Karpas-422 (cell line): ENCODE data around the gene ELK4. TPM values are rescaled to one million over a fixed set of nuclear protein-coding genes. Genes with fewer than 3 reads are reported as not detected.

Source experiments
- small RNA-seq: library from RNA; depleted of rRNA; stranded (forward); fragments of <200 nt; gene quantifications from one replicate; pipeline ENCODE3, GENCODE V24; 2014
- total RNA-seq: library from RNA; depleted of rRNA; stranded (reverse); fragments of >200 nt; shearing (Covaris generic); gene quantifications from 2 replicates; pipeline ENCODE4 v1.2.3, GENCODE V29; 2014; ENCODE audit warnings: low replicate concordance; rRNA removed

Gene ELK4
- total RNA-seq, 1 experiment from 2014 or later, result 57.3 TPM

Small RNA genes lying within 50 kb of the gene (small RNA-seq; reads per million reads assigned to genes)
- gene RNU2-19P (0.24 reads per million), gene RNU6-418P (not detected)

Other genes with a start within 250 kb of the ELK4 start
- not detected in 2 replicates for gene LEMD1, start 210.0 kb downstream of the ELK4 start, total RNA-seq
- gene BLACAT1, start 176.0 kb downstream of the ELK4 start, total RNA-seq, result not detected in 2 replicates
- gene CDK18, start 127.3 kb downstream of the ELK4 start, total RNA-seq, result 0.45 TPM in 1 of 2 replicates, not detected in the other
- not detected in 2 replicates for gene SLC45A3, start 48.5 kb upstream of the ELK4 start, total RNA-seq
- 36.4 and 56.9 TPM in 2 replicates for gene NUCKS1, start 118.2 kb upstream of the ELK4 start, total RNA-seq
- gene RAB29, start 143.5 kb upstream of the ELK4 start, total RNA-seq, result 3.1 and 3.6 TPM in 2 replicates
- 5.1 and 8.7 TPM in 2 replicates for gene SLC41A1, start 181.2 kb upstream of the ELK4 start, total RNA-seq
- 0.11 TPM in 1 of 2 replicates, not detected in the other for gene PM20D1, start 218.1 kb upstream of the ELK4 start, total RNA-seq